ENCODE data around the gene GRIA3.

The GRIA3 gene

GRCh38 chrX:123331859-123332258 is 147.8 kb downstream of the GRIA3 start:
- no peak for TF ChIP-seq CTCF (IDR thresholded peaks at IDR 0.05; ENCODE audit: extremely low read depth, missing control alignments)
- no peak for DNase-seq (ENCODE audit: low spot score)

GRCh38 chrX:123336666-123337065 is 152.6 kb downstream of the GRIA3 start:
- TF ChIP-seq CTCF (IDR thresholded peaks at IDR 0.05; ENCODE audit: extremely low read depth, missing control alignments), result no peak
- DNase-seq (ENCODE audit: low spot score), result no peak

GRCh38 chrX:123337886-123338639 is 154.0 kb downstream of the GRIA3 start:
- no peak for TF ChIP-seq CTCF (IDR thresholded peaks at IDR 0.05; ENCODE audit: extremely low read depth, missing control alignments)

GRCh38 chrX:123339221-123339905 is 155.3 kb downstream of the GRIA3 start:
- TF ChIP-seq CTCF (IDR thresholded peaks at IDR 0.05; ENCODE audit: extremely low read depth, missing control alignments), result no peak
- no peak for DNase-seq (ENCODE audit: low spot score)

More at GRCh38 chrX:123337886-123338639, 154.0 kb downstream of the GRIA3 start:
- no peak for DNase-seq (ENCODE audit: low spot score)

- no peak for TF ChIP-seq CTCF (IDR thresholded peaks at IDR 0.05; ENCODE audit: extremely low read depth, missing control alignments)
- no peak for DNase-seq (ENCODE audit: low spot score)
These were observed 156.6 kb downstream of the GRIA3 start for GRCh38 chrX:123340696-123341095.

GRCh38 chrX:123348468-123348867 is 164.4 kb downstream of the GRIA3 start:
- TF ChIP-seq CTCF (IDR thresholded peaks at IDR 0.05; ENCODE audit: extremely low read depth, missing control alignments), result no peak
- DNase-seq (ENCODE audit: low spot score), result no peak

GRCh38 chrX:123350226-123350625 is 166.1 kb downstream of the GRIA3 start:
- TF ChIP-seq CTCF (IDR thresholded peaks at IDR 0.05; ENCODE audit: extremely low read depth, missing control alignments), result no peak
- no peak for DNase-seq (ENCODE audit: low spot score)
